Activated CD4-positive, alpha-beta T cell treated with anti-CD3 and anti-CD28 coated beads for 1 hour (primary cell): ENCODE measurements around the gene NLE1.
"Not testable (repeated sequence)": the region's sequence is repeated elsewhere in the genome, so short reads cannot be mapped to it uniquely, and the experiment has no call there.

Source experiments
- DNase-seq: peaks from one replicate; pipeline ENCODE4 v3.0.0-alpha.2; 2020

Gene NLE1

GRCh38 chr17:35141681-35142466 is at the start of gene NLE1:
Gene NLE1 (minus strand): TSS chr17:35142303. CDS start chr17:35142275, 28 bp downstream.
- DNase-seq: peak; percentile 84

DNA sequence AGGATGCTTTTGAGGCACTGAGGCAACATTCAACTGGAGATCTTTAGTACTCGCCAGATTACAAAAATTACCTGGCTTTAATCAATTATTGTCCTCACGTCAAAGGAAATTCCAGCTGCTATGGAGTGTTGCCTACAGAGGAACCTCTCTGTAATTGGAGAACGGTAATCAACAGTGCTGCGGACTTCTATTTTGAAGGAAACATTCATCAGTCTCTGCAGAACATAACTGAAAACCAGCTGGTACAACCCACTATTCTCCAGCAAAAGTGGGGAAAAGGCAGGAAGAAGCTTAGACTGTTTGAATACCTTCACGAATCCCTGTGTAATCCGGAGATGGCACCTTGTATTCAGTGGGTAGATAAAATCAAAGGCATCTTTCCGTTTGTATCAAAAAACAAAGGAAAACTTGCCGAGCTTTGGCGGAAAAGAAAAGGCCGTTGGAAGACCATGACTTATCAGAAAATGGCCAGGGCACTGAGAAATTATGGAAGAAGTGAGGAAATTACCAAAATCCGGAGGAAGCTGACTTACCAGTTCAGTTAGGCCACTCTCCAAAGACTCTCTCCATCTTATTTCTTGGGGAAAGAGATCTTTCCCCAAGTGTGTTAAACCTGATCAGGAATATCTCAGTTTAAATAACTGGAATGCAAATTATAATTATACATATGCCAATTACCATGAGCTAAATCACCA is 49.0 kb upstream of the NLE1 start:
- no peak for DNase-seq

GRCh38 chr17:35189291-35189690 is 47.2 kb upstream of the NLE1 start:
- no peak for DNase-seq

- DNase-seq: no peak
Observed at GRCh38 chr17:35188111-35188510, 46.0 kb upstream of the NLE1 start.

DNA sequence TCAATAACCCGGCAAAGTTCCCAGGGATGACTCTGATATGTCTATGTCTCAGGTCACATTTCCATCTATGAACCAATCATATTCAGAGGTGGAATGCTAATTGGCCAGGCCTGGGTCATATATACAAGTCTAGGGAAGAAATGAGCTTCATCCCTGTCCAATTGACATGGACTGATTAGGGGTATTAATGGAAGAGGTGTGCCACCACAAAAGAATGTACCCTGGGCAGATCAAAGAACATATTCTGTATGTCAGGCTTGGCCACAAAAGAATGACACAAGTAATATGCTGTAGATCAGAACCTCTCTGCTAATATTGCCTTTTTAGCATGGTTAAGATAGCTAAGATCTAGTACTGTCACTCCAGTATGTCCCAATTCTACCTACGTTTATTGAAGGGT is 45.4 kb upstream of the NLE1 start:
- DNase-seq: no peak

DNA sequence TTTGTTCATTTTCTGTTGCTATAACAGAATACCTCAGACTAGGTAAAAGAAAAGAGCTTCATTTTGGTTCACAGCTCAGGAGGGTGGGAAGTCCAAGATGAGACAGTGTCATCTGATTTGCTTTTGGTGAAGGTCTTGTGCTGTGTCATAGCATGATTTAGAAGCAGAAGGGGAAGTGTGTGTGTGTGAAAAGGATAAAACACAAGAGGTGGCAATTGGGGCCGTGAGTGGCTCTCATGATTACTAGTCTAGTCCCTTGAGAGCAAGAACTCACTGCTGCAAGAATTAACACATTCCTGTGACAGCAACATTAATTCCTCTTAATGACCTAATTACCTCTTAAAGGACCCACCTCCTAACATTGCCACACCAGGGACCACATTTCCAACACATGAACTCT is 43.7 kb upstream of the NLE1 start:
- DNase-seq: no peak

DNA sequence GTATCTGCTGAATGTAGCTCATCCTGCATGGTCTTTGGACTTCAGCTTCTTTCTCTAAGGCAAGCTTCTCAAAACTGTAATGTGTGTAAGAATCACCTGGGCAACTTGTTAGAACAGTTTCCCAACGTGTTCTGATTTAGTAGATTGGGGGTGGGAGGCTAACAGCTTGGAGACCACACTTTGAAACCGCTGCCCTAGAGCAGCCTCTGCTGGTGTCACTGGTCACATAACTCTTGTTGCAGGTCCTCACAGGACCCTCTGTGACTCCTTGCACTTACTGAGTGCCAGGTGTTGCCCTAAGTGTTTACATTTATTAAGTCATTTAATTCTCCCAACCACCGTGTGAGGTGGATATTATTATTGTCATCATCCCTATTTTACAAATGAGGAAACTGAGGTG is 42.2 kb upstream of the NLE1 start:
- no peak for DNase-seq

DNA sequence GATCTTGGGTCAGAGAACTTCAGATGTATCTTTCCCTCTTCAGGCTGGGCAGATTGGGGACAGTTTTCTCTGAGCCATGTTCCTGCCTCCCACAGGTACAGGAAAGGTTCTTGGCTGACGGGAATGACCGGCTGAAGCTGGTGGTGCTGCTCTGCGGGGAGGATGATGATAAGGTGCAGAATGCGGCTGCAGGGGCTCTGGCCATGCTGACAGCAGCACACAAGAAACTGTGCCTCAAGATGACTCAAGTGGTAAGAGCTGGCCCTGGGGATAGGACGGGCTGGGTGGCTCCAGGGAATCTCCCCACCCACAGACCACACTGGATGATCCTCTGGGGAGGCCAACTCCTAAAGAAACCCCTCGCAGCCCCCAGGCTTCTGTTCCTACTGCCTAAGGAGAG is 41.2 kb upstream of the NLE1 start:
- no peak for DNase-seq

GRCh38 chr17:35179379-35179778 is 37.3 kb upstream of the NLE1 start:
- DNase-seq: not testable (repeated sequence)

DNA sequence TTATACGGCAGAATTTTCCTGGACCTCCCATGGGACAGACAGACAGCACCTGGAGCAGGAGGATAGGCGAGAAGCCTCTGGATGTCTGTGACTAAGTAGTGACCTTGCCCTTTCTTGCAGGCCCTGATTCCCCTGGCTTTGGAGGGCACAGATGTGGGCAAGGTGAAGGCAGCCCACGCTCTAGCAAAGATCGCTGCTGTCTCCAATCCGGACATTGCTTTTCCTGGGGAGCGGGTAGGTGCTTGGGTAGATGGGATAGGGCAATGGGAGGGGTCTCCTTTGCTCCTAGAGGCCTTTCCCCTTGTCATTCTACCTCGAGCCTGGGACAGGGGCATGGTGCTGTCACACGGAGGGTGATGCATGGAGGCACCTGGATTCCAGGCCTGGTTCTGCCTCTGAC is 34.8 kb upstream of the NLE1 start:
- no peak for DNase-seq

DNA sequence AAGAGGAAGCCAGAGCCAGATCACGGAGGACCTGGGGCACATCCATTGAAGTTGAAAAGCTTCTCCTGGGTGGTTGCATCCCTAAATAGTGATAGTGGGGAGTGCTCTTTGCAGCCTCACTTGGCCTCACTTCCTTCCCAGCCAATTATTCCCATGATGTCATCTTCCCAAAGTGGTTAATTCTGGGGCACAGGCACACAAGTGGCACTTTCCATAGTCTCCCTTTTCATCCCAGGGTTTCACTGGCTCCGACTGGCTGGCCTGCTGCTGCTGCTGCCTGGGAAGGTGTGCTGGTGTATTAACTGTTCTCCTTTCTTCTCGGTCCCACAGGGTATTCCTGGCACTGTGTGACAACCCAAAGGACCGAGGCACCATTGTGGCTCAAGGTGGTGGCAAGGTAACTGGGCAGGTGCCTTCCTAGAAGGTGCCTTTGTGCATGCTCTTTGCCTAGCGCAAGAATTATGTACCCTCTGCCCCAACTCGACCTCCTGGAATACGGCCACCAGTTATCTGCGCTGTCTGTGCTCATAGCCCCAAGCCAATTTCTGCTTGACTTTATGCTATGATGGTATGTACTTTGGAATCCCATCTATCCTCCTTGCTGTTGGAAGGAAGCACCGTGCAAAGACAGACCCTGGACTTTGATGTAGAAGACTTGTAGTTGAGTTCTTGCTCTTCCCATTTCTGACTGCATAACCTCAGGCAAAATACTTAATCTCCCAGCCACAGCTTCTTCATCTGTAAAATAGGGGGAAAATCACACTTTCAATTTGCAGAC is 33.7 kb upstream of the NLE1 start:
- DNase-seq: no peak

DNA sequence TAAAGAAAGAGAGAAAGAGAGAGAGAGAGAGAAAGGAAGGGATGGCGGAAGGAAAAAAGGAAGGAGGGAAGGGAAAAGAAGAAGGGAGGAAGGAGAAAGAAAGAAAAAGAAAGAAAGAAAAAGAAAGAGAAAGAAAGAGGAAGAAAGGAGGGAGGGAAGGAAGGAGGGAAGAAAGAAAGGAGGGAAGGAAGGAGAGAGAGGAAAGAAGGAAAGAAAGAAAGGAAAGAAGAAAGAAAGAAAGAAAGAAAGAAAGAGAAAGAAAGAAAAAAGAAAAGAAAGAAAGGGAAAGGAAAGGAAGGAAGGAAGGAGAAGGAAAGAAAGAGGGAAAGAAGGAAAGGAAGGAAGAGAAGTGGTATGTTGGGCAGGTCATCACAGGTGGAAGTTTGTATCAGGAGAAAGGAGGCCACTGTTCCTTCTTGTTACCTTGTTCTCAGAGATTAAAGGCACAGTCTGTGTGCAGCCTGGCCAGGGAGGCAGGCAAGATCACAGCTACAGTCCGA is 32.8 kb upstream of the NLE1 start:
- no peak for DNase-seq

- not testable (repeated sequence) for DNase-seq
Observed at GRCh38 chr17:35172321-35172720, 30.2 kb upstream of the NLE1 start.

- no peak for DNase-seq
Observed at GRCh38 chr17:35171834-35172233, 29.7 kb upstream of the NLE1 start.

GRCh38 chr17:35170968-35171771 is 29.1 kb upstream of the NLE1 start:
- DNase-seq: no peak

DNA sequence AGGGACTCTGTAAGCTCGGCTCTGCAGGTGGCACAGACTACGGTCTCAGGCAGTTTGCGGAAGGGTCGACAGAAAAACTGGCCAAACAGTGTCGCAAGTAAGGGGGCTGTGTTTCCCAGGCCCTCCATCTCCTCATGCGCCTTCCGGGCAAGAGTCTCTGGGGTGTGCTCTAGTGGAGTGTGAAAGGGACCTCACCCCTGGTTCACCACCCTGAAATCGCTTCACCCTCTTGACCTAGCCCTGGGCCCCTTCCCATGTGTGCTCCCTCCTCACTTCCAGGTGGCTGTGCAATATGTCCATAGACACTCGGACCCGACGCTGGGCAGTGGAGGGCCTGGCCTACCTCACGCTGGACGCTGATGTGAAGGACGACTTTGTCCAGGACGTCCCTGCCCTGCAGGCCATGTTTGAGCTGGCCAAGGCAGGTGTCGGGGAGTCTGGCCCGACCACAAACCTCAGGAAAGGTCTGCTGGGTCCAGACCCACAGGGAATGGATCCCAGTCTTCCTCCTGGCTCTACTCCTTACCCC is 27.8 kb upstream of the NLE1 start:
- no peak for DNase-seq

DNA sequence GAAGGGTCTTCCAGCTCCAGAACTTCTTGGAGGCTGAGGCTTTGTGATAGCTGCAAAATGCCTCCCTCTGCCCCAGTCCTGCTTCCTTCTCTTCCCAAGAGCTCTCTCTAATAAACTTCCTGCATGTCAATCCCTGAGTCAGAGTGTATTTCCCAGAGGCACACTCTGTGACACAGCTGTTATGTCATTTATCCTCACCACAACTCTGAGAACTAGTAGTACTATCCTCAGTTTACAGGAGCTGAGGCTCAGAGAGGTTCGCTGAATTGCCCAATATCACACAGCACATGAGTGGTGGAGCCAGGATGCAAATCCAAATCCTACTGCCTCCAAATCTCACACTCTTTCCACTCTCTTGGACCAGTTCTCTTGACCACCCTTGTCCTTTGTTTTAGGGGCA is 25.6 kb upstream of the NLE1 start:
- no peak for DNase-seq

DNA sequence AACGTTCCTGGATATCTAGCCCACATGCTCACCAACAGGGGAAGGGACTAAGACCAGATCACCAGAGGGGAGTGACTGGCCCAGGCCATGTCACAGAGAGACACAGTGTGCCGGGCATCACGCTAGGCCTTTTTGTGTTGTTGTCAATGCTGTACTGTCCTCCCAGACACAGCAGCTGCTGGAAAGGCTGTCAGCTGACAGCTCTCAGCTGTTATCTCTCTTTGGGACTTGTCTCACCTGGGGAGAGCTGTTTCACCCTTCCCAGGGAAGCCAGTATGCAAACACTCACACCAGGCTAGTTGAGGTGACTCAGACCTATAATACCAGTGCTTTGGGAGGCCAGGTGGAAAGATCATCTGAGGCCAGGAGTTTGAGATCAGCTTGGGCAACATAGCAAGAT is 24.9 kb upstream of the NLE1 start:
- DNase-seq: no peak

GRCh38 chr17:35166526-35166925 is 24.4 kb upstream of the NLE1 start:
- DNase-seq: no peak

DNA sequence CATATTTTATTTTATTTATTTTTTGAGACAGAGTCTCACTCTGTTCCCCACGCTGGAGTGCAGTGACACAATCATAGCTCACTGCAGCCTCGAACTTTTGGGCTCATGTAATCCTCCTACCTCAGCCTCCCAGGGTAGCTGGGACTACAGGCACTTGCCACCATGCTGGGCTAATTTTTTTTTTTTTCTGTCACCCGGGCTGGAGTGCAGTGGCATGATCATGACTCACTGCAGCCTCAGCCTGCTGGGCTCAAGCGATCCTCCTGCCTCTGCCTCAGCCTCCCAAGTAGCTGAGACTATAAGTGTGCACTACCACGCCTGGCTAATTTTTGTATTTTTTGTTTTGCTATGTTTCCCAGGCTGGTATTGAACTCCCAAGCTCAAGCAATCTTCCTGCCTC is 22.6 kb upstream of the NLE1 start:
- no peak for DNase-seq

DNA sequence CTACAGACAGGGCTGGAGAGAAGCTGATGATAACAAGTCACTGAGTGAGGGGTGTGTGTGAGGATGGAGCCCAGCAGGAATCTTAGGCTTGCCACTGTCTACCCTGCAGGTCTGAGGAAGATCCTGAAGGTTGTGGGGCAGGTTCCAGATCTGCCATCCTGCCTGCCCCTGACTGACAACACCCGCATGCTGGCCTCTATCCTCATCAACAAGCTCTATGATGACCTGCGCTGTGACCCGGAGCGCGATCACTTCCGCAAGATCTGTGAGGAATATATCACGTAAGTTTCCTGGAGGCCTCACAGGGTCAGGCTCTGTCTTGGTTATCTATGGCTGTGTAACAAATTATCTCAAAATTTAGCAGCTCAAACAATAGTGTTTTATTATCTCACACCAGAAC is 21.8 kb upstream of the NLE1 start:
- DNase-seq: no peak

DNA sequence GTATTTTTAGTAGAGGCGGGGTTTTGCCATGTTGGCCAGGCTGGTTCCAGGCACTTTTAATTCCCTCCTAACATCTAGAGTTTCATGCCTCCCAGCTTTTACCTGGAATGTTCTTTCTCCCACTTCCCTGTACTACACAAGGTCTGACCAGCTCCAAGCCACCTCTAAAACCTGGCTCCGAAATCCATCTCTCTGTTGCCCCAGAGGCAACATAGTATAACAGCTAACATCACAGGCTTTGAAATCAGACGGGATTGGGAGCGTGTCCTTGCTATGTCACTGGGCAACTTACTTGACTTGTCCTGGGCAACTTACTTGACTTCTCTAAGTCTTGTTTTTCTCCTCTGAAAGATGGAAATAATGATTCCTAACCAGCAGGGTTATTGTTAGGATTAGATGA is 20.7 kb upstream of the NLE1 start:
- DNase-seq: no peak
